ENCODE results near the gene GPR107.

DNA sequence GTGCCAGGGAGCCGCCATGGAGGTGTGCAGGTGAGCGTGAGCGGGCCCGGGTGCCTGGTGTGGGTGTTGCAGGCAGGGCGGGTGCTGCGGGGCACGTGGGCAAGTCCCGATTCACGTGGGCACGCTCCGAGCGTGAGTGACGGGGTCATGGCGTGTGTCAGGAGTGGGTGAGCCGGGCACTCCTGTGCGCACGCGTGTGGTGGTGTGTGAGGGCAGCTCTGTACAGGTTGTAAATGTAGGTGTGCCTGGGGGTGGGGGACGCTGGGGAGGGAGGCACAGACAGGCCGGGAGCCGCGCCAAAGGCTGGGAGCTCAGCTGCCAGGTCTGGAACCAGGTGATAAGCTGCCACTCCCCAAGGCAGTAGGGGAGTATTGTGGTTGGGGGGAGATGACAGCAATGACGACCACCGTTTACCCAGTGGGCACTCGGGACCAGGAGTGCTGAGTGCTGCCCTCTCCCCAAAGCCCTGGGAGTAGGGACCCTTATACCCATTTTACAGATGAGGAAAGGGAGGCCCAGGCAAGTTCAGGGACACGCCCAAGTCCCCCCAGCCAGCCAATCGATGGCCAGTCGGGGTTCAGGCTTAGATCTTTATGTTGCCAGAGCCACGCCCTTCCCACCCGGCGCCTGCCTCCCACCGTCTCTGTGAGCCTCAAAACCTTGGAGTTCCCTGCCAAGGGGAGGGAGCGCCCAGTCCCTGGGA, 128.1 kb downstream of the GPR107 start:
- TF ChIP-seq CTCF (IDR thresholded peaks at IDR 0.05; ENCODE audit: insufficient read depth, low read depth, low read length) (no peak), EZH2 (IDR thresholded peaks at IDR 0.05; ENCODE audit: insufficient read depth, low read length) (no peak)

Data from astrocyte (in vitro differentiated cells and primary cell).